Stomach (tissue), 4 donors: ENCODE results near the gene ANKRD11.

Experiments used
- CTCF ChIP-seq, 7 experiments: fragments of 450-650 bp in 4 of 7; fragments of 200-600 bp in 3 of 7; sonication (generic) in 3 of 7; IDR thresholded peaks; one replicate each; pipeline ENCODE4 v1.5.1; 2016 to 2019; ENCODE audit warnings: antibody characterized with exemption in 7 of 7, control low read depth in 2 of 7, mild to moderate bottlenecking in 1 of 7
- EP300 ChIP-seq: sonication (generic); formaldehyde crosslinking; IDR thresholded peaks from one replicate; pipeline ENCODE4 v1.6.1; 2017; ENCODE audit warnings: antibody characterized with exemption
- POLR2A ChIP-seq, 4 donors: fragments of 450-650 bp; IDR thresholded peaks; one replicate each; pipeline ENCODE4 v1.6.1; 2016; ENCODE audit warnings: antibody characterized with exemption in 4 of 4, control low read depth in 2 of 4, mild to moderate bottlenecking in 1 of 4, moderate library complexity in 1 of 4
- POLR2AphosphoS5 ChIP-seq, 3 donors: sonication (generic); formaldehyde crosslinking; IDR thresholded peaks; one replicate each; pipeline ENCODE4 v1.6.1; 2016; ENCODE audit warnings: antibody characterized with exemption in 3 of 3

GRCh38 chr16:89365044-89365467, 125.3 kb downstream of the ANKRD11 start:
- TF ChIP-seq POLR2A (IDR thresholded peaks at IDR 0.05) (no peak), CTCF (IDR thresholded peaks at IDR 0.05) (no peak), POLR2AphosphoS5 (IDR thresholded peaks at IDR 0.05) (no peak), EP300 (no peak)
